ENCODE data around the gene CPA5.

DNA sequence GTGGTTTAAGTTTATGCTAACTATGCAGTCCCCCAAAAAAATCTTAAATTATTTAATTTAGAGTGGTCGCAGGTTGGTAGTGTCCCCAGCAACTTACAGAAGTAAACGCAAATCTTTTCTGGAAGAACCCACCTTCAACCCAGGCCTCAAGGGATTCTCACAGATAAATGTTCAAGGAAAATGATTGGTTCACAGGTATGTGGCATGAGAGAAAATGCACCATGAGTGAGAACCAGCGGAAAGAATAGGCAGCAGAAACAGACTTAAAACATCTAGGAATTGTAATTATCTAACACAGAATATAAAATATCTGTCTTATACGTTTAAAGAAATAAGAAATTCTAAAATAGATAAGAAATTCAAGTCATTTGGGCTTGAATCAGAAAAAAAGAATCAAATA, 2.7 kb upstream of the CPA5 start:
- TF ChIP-seq, protein P1, sequence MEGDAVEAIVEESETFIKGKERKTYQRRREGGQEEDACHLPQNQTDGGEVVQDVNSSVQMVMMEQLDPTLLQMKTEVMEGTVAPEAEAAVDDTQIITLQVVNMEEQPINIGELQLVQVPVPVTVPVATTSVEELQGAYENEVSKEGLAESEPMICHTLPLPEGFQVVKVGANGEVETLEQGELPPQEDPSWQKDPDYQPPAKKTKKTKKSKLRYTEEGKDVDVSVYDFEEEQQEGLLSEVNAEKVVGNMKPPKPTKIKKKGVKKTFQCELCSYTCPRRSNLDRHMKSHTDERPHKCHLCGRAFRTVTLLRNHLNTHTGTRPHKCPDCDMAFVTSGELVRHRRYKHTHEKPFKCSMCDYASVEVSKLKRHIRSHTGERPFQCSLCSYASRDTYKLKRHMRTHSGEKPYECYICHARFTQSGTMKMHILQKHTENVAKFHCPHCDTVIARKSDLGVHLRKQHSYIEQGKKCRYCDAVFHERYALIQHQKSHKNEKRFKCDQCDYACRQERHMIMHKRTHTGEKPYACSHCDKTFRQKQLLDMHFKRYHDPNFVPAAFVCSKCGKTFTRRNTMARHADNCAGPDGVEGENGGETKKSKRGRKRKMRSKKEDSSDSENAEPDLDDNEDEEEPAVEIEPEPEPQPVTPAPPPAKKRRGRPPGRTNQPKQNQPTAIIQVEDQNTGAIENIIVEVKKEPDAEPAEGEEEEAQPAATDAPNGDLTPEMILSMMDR (conservative IDR thresholded peaks at IDR 0.05; ENCODE audit: low read depth in 2 of 2) = no peak
- TF ChIP-seq EZH2 (IDR thresholded peaks at IDR 0.05; ENCODE audit: low read depth, unreplicated experiment) (no peak), JUNB (IDR thresholded peaks at IDR 0.05; ENCODE audit: unreplicated experiment) (no peak)

All from GM23338 (cell line).